Measurements from ENCODE around the gene CKAP5.

Gene CKAP5

GRCh38 chr11:46741600-46742484 is 104.2 kb downstream of the CKAP5 start:
- TF ChIP-seq CTCF (conservative IDR thresholded peaks at IDR 0.05; ENCODE audit: low read depth, low read length): no peak
- no peak overlapping the region for H3K4me3 ChIP-seq (ENCODE audit: low read length)
- no peak for DNase-seq (ENCODE audit: low read depth)

- TF ChIP-seq CTCF (conservative IDR thresholded peaks at IDR 0.05; ENCODE audit: low read depth, low read length): no peak
- H3K4me3 ChIP-seq (ENCODE audit: low read length): no peak overlapping the region
- DNase-seq (ENCODE audit: low read depth): no peak
These were observed 107.2 kb downstream of the CKAP5 start for GRCh38 chr11:46738887-46739286.

GRCh38 chr11:46737699-46738098 is 108.4 kb downstream of the CKAP5 start:
- H3K4me3 ChIP-seq (ENCODE audit: low read length): no peak overlapping the region
- TF ChIP-seq CTCF (conservative IDR thresholded peaks at IDR 0.05; ENCODE audit: low read depth, low read length): no peak
- DNase-seq (ENCODE audit: low read depth): no peak

- no peak for TF ChIP-seq CTCF (conservative IDR thresholded peaks at IDR 0.05; ENCODE audit: low read depth, low read length)
- H3K4me3 ChIP-seq (ENCODE audit: low read length): no peak overlapping the region
- no peak for DNase-seq (ENCODE audit: low read depth)
These were observed 109.5 kb downstream of the CKAP5 start for GRCh38 chr11:46736615-46737014.

- no peak for DNase-seq (ENCODE audit: low read depth)
- H3K4me3 ChIP-seq (ENCODE audit: low read length): no peak overlapping the region
- no peak for TF ChIP-seq CTCF (conservative IDR thresholded peaks at IDR 0.05; ENCODE audit: low read depth, low read length)
These were observed 109.9 kb downstream of the CKAP5 start for GRCh38 chr11:46736146-46736545.

- TF ChIP-seq CTCF (conservative IDR thresholded peaks at IDR 0.05; ENCODE audit: low read depth, low read length): no peak
These were observed 112.8 kb downstream of the CKAP5 start for GRCh38 chr11:46733234-46733633.

GRCh38 chr11:46731545-46731944 is 114.5 kb downstream of the CKAP5 start:
- no peak overlapping the region for H3K4me3 ChIP-seq (ENCODE audit: low read length)
- no peak for DNase-seq (ENCODE audit: low read depth)
- TF ChIP-seq CTCF (conservative IDR thresholded peaks at IDR 0.05; ENCODE audit: low read depth, low read length): no peak

More at GRCh38 chr11:46733234-46733633, 112.8 kb downstream of the CKAP5 start:
- no peak overlapping the region for H3K4me3 ChIP-seq (ENCODE audit: low read length)
- no peak for DNase-seq (ENCODE audit: low read depth)

All from retinal pigment epithelial cell (primary cell).